GM19025 (cell line): Measurements from ENCODE around the gene PDSS2.
"Not testable (repeated sequence)": the region's sequence is repeated elsewhere in the genome, so short reads cannot be mapped to it uniquely, and the experiment has no call there.

Source experiments
- ATAC-seq: cut with Tn5 transposase; IDR thresholded peaks from one replicate; pipeline ENCODE4 v1.9.1; 2021; ENCODE audit warnings: mild to moderate bottlenecking, low read depth, moderate library complexity; ENCODE audit not compliant: unreplicated experiment

Gene PDSS2

DNA sequence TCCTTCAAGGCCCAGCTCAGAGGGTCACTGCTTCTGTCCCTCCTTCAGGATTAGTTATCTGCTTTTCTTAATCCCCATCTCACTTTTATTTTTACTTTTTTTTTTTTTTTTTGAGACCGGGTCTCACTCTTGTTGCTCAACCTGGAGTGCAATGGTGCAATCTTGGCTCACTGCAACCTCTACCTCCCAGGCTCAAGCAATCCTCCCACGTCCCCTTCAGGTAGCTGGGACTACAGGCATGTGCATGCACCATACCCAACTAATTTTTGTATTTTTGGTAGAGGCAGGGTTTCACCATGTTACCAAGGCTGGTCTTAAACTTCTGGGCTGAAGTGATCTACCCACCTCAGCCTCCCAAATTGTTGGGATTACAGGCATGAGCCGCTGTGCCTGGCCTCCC, 16.5 kb upstream of the PDSS2 start:
- not testable (repeated sequence) for ATAC-seq

DNA sequence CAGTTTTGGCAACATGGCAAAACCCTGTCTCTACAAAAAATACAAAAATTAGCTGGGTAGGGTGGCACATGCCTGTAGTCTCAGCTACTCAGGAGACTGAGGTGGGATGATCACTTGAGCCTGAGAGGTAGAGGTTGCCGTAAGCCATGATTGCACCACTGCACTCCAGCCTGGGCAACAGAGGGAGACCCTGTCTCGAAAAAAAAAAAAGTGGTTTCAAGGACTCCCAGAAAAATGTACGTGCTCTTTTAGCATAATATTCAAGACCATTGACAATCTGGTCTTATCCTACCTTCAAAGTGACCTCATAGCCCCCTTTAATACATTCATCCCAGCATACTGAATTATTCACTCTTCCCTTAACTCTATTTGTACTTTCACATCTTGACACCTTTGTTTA, 16.0 kb upstream of the PDSS2 start:
- not testable (repeated sequence) for ATAC-seq

GRCh38 chr6:107473660-107474059, 14.3 kb upstream of the PDSS2 start:
- no peak for ATAC-seq

- no peak for ATAC-seq
Measured at GRCh38 chr6:107470364-107470763, 11.0 kb upstream of the PDSS2 start.

- ATAC-seq, result no peak
Measured at GRCh38 chr6:107466062-107466461, 6.7 kb upstream of the PDSS2 start.

DNA sequence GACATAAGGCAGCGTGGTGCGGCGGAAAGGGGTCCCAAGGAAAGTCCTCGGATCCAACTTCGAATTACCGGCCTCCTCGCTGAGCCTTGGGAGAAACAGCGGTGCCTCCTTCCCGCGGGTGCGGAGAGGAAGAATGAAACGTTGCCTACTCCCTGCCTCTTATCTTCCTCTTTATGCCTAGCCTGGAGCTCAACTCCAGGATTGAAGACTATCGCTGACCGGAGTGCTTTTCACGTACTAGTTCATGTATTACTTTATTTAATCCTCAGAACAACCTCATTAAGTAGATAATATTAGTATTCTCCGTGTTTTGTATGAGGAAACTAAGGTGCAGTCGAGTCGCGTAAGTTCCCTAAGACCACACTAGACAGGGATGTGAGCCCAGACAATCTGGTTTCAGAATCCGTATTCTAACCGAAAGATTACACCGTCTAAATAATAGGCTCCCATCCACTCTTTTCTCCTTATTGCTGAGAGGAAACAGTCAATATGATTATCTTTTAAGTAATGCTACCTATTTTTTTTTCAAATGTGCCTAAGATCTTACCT, 793 bp upstream of the PDSS2 start:
- no peak for ATAC-seq

- peak; percentile 16 for ATAC-seq
Measured at GRCh38 chr6:107458672-107459282, 587 bp downstream of the PDSS2 start.

DNA sequence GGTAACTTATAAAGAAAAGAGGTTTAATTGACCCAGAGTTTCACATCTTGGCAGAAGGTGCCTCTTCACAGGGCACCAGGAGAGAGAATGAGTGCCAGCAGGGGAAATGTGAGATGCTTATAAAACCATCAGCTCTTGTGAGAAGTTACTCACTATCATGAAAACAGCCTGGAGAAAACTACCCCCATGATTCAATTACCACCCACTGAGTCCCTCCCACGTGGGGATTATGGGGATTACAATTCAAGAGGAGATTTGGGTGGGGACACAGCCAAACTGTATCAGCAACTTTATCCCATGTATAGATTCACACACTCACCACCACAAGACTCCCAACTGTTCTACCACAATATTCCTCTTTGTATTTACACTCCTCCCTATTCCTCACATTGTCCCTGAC, 10.6 kb downstream of the PDSS2 start:
- no peak for ATAC-seq

DNA sequence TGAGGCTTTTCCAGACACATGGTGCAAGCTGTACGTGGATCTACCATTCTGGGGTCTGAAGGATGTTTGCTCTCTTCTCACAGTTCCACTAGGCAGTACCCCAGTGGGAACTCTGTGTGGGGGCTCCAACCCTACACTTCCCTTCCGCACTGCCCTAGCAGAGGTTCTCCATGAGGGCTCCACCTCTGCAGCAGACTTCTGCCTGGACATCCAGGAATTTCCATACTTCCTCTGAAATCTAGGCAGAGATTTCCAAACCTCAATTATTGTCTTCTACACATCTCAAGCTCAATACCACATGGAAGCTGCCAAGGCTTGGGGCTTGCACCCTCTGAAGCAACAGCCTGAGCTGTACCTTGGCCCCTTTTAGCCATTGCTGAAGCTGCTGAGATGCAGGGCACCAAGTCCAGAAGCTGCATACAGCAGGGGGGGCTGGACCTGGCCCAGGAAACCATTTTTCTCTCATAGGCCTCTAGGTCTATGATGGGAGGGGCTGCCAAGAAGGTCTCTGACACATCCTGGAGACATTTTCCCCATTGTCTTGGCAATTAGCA, 11.6 kb downstream of the PDSS2 start:
- ATAC-seq, result no peak

GRCh38 chr6:107444277-107444676, 15.1 kb downstream of the PDSS2 start:
- ATAC-seq, result no peak

GRCh38 chr6:107443608-107444267, 15.6 kb downstream of the PDSS2 start:
- no peak for ATAC-seq

GRCh38 chr6:107442938-107443607, 16.3 kb downstream of the PDSS2 start:
- no peak for ATAC-seq

DNA sequence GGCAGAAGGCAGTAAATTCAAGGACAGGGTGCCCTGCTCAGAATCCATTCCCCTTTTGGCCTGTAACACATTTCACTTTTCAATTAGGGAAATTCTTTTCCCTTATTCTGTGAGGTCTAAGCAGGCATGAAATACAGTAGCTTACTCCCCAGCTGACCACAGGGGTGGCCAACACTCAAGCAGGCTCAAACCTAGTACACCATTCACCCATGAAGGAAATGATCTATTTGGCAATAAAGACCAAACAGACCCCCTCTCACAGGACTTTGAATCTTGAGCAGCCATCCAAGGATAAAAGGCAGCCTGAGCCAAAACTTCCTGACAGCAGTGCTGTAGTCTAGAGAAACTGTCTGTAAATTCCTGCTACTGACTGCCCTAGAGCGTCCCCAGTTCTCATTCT, 17.7 kb downstream of the PDSS2 start:
- no peak for ATAC-seq

GRCh38 chr6:107440936-107441335, 18.4 kb downstream of the PDSS2 start:
- ATAC-seq, result no peak

DNA sequence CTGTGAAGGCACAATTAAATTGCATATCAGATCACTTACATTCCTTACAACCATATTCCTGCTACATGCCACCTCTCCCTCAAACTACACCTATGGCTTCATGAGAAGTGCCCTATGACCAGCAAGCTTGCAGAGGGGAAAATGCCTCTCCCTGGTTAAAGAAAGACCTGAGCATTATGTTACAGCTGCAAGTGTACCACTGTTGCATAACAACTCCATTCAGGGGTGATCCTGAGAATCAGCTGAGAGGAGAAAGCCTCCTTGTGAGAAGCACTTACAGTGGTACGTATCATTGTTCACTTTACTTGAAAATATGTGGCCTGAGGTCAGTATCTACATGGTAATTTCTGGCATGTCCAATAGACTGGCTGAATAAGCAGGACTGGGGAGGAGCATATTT, 20.0 kb downstream of the PDSS2 start:
- no peak for ATAC-seq

- no peak for ATAC-seq
Measured at GRCh38 chr6:107437691-107438090, 21.7 kb downstream of the PDSS2 start.

- ATAC-seq, result no peak
Measured at GRCh38 chr6:107436881-107437280, 22.5 kb downstream of the PDSS2 start.

DNA sequence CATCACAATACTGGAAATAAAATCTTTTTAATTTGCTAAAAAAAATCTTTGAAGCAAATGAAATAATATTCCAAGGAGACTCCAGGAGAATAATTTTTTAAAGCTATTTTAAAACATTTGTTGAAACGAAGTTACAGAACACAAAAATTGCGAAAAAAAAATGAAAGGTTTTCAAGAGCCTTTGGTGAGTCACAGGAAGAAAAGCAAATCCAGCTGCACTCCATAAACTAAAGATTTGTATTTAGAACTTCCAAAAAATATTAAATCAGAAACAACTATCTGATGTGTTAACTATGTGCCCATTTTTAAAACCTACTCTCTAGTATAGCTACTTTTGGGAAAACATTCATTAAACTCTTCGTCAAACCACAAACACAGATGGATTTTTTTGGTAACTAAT, 23.6 kb downstream of the PDSS2 start:
- ATAC-seq, result no peak

- ATAC-seq, result no peak
Measured at GRCh38 chr6:107434812-107435211, 24.6 kb downstream of the PDSS2 start.

- not testable (repeated sequence) for ATAC-seq
Measured at GRCh38 chr6:107425951-107426350, 33.4 kb downstream of the PDSS2 start.

DNA sequence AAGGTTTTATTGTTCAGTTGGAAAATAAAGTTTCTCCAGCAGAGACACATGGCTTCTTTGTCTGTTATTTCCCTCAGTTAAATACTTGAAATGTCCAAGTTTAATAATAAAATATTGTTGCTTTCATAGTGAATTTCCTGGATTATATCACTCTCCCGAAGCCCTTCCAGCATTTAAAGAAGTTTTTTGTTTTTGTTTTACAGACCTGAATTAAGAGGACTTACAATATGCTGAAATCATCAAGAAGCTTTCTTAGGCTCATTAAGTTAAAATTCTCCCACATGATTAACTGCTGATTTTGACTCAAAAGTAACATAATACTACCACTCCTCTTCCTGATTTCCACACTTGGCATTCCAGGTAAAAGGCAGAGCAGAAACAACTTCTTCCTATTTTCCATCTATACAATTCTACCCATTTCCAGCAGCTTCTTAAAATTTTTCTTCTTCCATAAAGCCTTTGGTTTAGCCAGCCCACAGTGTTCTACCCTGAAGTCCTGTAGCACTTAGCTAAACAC, 35.8 kb downstream of the PDSS2 start:
- no peak for ATAC-seq
